ENCODE data around the gene CDKN2D.

DNA sequence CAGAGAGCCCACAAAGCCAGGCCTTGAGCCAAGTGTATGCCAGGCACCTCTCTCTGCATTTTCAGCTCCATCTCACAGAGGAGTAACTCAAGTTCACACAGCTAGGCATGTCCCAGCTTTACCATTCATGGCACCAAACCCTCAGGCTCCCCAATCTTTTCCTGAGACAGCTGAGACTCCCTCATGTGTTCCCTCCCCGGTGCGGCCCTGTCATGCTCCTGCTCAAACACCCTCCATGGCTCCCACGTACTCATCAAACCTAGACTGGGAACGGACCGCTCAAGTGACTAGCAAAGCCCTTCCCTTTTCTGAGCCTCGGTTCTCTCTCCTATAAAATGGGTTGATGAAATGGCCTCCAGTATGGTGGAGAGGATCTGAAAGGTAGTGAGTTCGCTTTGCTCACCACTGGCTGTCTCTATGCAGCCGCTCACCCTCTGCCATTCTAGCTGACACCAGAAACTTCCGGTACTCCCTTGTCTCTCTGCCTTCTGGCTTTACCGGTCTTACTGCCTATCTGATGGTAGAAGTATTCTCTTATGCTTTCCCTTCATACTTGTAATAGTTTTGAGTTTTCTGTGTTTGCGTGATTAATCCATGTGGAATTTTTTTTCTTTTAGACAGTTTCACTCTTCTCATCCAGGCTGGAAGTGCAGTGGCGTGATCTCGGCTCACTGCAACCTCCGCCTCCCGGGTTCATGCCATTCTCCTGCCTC, 48.8 kb upstream of the CDKN2D start:
- TF ChIP-seq, protein P1, sequence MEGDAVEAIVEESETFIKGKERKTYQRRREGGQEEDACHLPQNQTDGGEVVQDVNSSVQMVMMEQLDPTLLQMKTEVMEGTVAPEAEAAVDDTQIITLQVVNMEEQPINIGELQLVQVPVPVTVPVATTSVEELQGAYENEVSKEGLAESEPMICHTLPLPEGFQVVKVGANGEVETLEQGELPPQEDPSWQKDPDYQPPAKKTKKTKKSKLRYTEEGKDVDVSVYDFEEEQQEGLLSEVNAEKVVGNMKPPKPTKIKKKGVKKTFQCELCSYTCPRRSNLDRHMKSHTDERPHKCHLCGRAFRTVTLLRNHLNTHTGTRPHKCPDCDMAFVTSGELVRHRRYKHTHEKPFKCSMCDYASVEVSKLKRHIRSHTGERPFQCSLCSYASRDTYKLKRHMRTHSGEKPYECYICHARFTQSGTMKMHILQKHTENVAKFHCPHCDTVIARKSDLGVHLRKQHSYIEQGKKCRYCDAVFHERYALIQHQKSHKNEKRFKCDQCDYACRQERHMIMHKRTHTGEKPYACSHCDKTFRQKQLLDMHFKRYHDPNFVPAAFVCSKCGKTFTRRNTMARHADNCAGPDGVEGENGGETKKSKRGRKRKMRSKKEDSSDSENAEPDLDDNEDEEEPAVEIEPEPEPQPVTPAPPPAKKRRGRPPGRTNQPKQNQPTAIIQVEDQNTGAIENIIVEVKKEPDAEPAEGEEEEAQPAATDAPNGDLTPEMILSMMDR (conservative IDR thresholded peaks at IDR 0.05), result no peak
- TF ChIP-seq ZFX (IDR thresholded peaks at IDR 0.05), result no peak
